Kidney epithelial cell (primary cell): ENCODE data around the gene COA8. TPM values are rescaled to one million over a fixed set of nuclear protein-coding genes. Genes with fewer than 3 reads are reported as not detected.

Source experiments
- DNase-seq: peaks from one replicate; pipeline ENCODE4 v3.0.0-alpha.2; 2010; ENCODE audit warnings: low read depth
- H3K27me3 ChIP-seq: 2 replicates; pipeline ENCODE4 v1.6.0; 2011; ENCODE audit warnings: low read length; ENCODE audit not compliant: control insufficient read depth, insufficient read depth
- H3K36me3 ChIP-seq: 2 replicates; pipeline ENCODE4 v1.5.1; 2011; ENCODE audit warnings: low read length; ENCODE audit not compliant: control insufficient read depth, insufficient read depth
- H3K4me3 ChIP-seq: 2 replicates; pipeline ENCODE4 v1.5.1; 2011; ENCODE audit warnings: low read depth, mild to moderate bottlenecking, control low read depth, low read length
- CTCF ChIP-seq: IDR thresholded peaks from 2 replicates; pipeline ENCODE4 v1.5.1; 2011; ENCODE audit warnings: mild to moderate bottlenecking, moderate library complexity, low read length, control low read depth, inconsistent platforms; ENCODE audit not compliant: insufficient read depth, poor library complexity, severe bottlenecking
- total RNA-seq: library from RNA; depleted of rRNA; stranded (reverse); fragments of >200 nt; gene quantifications from 2 replicates; pipeline ENCODE4 v1.2.3, GENCODE V29; 2015

COA8 gene
- total RNA-seq, 1 donor from 2014 or later, result 83.8 TPM

- Histone ChIP-seq H3K36me3 (no peaks in the 10 kb centered on the region), H3K4me3 (no peak overlapping the region), H3K27me3 (no peaks in the 10 kb centered on the region)
- DNase-seq, result no peak
- TF ChIP-seq CTCF, result no peak
Measured at GRCh38 chr14:103545219-103545914, 17.4 kb upstream of the COA8 start.

- H3K36me3 ChIP-seq, result no peaks in the 10 kb centered on the region
- H3K27me3 ChIP-seq, result no peaks in the 10 kb centered on the region
- H3K4me3 ChIP-seq, result no peak overlapping the region
- no peak for DNase-seq
- TF ChIP-seq CTCF, result no peak
Measured at GRCh38 chr14:103545915-103546651, 16.7 kb upstream of the COA8 start.

DNA sequence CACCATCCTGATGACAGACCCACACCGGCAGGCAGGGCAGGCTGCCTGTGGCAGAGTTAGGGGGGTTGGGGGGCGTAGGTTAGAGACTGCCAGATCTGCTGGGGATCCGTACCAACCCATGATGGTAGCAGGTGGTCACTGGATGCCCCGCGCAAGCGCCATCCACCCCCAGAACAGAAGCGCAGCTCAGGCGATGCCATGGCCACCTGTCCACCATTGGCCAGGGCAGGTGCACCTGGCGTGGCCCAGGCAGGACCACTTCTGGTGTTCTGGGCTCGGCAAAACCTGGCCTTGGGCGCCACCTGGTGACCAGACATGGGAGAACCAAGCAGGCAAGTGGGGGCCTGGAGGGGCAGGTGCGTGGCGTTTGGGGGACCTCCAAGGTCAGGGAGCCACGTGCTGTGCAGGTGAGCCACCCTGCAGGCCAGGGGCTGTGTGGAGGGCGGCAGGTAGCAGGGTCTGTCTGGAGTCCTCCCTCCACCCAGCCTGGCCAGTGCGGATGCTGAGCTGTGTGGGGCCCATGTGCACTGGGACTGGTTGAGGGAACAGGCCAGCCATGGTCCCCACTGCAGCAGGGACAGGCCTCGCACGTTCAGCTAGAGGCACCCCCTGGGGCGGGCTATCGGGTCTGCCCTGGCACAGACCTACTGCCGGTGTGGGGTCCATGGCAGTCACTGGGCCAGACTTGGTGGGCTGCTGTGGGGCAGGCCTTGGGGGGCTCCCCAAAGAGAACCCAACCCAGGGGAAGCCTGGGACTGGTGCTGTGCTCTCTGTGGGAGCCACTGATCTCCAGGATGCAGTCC, 15.9 kb upstream of the COA8 start:
- no peaks in the 10 kb centered on the region for H3K36me3 ChIP-seq
- peak; percentile 83 for TF ChIP-seq CTCF
- H3K27me3 ChIP-seq, result no peaks in the 10 kb centered on the region
- DNase-seq, result no peak
- H3K4me3 ChIP-seq, result no peak overlapping the region

GRCh38 chr14:103547455-103547940, 15.3 kb upstream of the COA8 start:
- TF ChIP-seq CTCF, result no peak
- Histone ChIP-seq H3K27me3 (no peaks in the 10 kb centered on the region), H3K4me3 (no peak overlapping the region), H3K36me3 (no peaks in the 10 kb centered on the region)
- no peak for DNase-seq

- DNase-seq, result no peak
- no peak for TF ChIP-seq CTCF
- Histone ChIP-seq H3K4me3 (no peak overlapping the region), H3K36me3 (no peaks in the 10 kb centered on the region), H3K27me3 (no peaks in the 10 kb centered on the region)
Measured at GRCh38 chr14:103547941-103548462, 14.8 kb upstream of the COA8 start.
